Aorta (tissue), 5 donors: ENCODE measurements around the gene MFAP3L. TPM values are rescaled to one million over a fixed set of nuclear protein-coding genes. Genes with fewer than 3 reads are reported as not detected.

ENCODE experiments used
- ATAC-seq: fragments of 200-7000 bp; cut with Tn5 transposase; one replicate; pipeline ENCODE4 v1.9.1; 2022; ENCODE audit warnings: moderate library complexity; ENCODE audit not compliant: low FRiP score
- DNase-seq, 2 donors: peaks; one replicate each; pipeline ENCODE4 v3.0.0-alpha.2; 2020
- H3K27ac ChIP-seq, 2 donors: one replicate each; pipeline ENCODE4 v1.5.1; 2013; ENCODE audit warnings: low read length in 2 of 2, mild to moderate bottlenecking in 2 of 2, moderate library complexity in 2 of 2, control low read depth in 1 of 2, inconsistent platforms in 1 of 2, low read depth in 1 of 2
- H3K27me3 ChIP-seq, 2 donors: one replicate each; pipeline ENCODE4 v1.6.1; 2013; ENCODE audit warnings: control low read depth in 1 of 2, low read length in 1 of 2, mild to moderate bottlenecking in 1 of 2, moderate library complexity in 1 of 2; ENCODE audit not compliant: insufficient read depth in 2 of 2, control insufficient read depth in 1 of 2
- H3K36me3 ChIP-seq, 2 donors: one replicate each; pipeline ENCODE4 v1.6.1; 2013; ENCODE audit warnings: control low read depth in 1 of 2, low read length in 1 of 2, mild to moderate bottlenecking in 1 of 2; ENCODE audit not compliant: insufficient read depth in 2 of 2, control insufficient read depth in 1 of 2
- H3K4me1 ChIP-seq, 2 donors: one replicate each; pipeline ENCODE4 v1.6.1; 2013; ENCODE audit warnings: low read length in 2 of 2, control low read depth in 1 of 2, mild to moderate bottlenecking in 1 of 2, moderate library complexity in 1 of 2; ENCODE audit not compliant: insufficient read depth in 2 of 2, control insufficient read depth in 1 of 2
- H3K4me3 ChIP-seq, 2 donors: one replicate each; pipeline ENCODE4 v1.5.1; 2013; ENCODE audit warnings: low read length in 2 of 2, control low read depth in 1 of 2, mild to moderate bottlenecking in 1 of 2
- H3K9me3 ChIP-seq: one replicate; pipeline ENCODE4 v1.6.1; 2013; ENCODE audit warnings: mild to moderate bottlenecking, low read length; ENCODE audit not compliant: control insufficient read depth
- WGBS, 2 donors: extraction: QIAGEN DNeasy Blood & Tissue Kit; methylation state at CpG; one replicate each; pipeline ENCODE4 v1.1.7; 2013; 5-methylcytosine and 5-hydroxymethylcytosine counted together
- intact Hi-C, 2 donors: fragments of 100-400 bp; cut with DNase I; formaldehyde crosslinking; loops; one replicate each; pipeline versions ENCODE4 v1.14.2 to v1.15.0; 2022
- polyA plus RNA-seq, 2 donors: library from polyadenylated mRNA; stranded (reverse); fragments of 200-250 nt; gene quantifications; one replicate each; pipeline ENCODE4 v1.2.3, GENCODE V29; 2013
- total RNA-seq, 2 donors: library from RNA; stranded (reverse); fragmentation: NEBNext Ultra II Directional; extraction: Animal tissue kit (Norgen Biotek cat#: 25700); gene quantifications; one replicate each; pipeline ENCODE4 v1.2.1, GENCODE V29; 2021
- donor health status: healthy with polysubstance abuse.
- donor health status: Bipolar disorder and iron deficiency.
- donor health status: DM: no; HTN: no; CAD: no.
- donor health status: DM: no; HTN: no; CAD: no.
- donor health status: DM: yes; HTN: yes; CAD: no.

Gene MFAP3L
- total and polyA plus RNA-seq, 4 donors = 1.9 to 12.4 (median 7.0) TPM

DNA sequence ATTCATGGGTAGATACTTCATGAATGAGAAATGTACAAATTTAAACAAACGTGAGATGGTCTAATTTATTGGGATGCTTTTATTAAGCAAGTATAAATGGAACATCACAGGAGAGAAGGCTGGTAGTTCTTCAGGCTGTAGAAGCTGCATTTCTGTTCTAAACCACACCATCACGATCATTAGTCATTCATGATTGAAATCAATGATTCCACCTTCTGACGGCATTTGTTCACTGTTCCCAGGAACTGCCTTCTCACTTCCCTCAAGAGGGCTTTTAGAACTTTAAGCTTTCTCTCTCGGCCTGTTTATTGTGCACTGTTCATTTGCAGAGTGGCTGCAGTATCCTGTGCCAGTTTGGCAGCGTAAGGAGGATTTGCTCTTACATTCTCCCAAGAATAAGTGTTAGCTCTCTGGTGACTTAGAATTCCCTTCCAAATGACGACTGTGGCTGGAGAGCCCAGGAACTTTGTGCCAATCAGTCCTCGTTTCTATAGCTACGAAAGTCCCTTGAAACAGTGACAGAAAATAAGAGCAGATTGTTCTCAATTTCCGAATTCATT lies 54.7 kb downstream of the MFAP3L start:
- peak overlapping the region; percentile 8 to 36 for H3K27ac ChIP-seq
- no peak overlapping the region for H3K4me3 ChIP-seq
- 3 to 6% methylated on average over 9 of the region's 9 CpGs for WGBS, 2 donors
- intact Hi-C loops = no loop called here
- peaks cover 0 to 4% of the 10 kb centered on the region in 2 donors for H3K4me1 ChIP-seq
- no peaks in the 10 kb centered on the region for H3K9me3 ChIP-seq
- no peaks in the 10 kb centered on the region for H3K27me3 ChIP-seq
- DNase-seq (no peak), ATAC-seq (peak; percentile 58)
- H3K36me3 ChIP-seq = no peaks in the 10 kb centered on the region

GRCh38 chr4:169968999-169969398 lies 57.2 kb downstream of the MFAP3L start:
- no peak for ATAC-seq
- Histone ChIP-seq H3K9me3 (no peaks in the 10 kb centered on the region), H3K27me3 (no peaks in the 10 kb centered on the region), H3K4me3 (no peak overlapping the region), H3K36me3 (no peaks in the 10 kb centered on the region), H3K4me1 (peaks cover 0 to 7% of the 10 kb centered on the region in 2 donors), H3K27ac (no peak overlapping the region)
- 2 to 10% methylated on average over 2 of the region's 2 CpGs for WGBS, 2 donors
- intact Hi-C loops = loop anchor here in 1 of 2 donors (5.0 kb wide), 1 partner anchor 58 kb away; the partner anchor contains the start of gene MFAP3L
- DNase-seq = no peak

GRCh38 chr4:169963998-169964397 lies 62.2 kb downstream of the MFAP3L start:
- intact Hi-C loops = loop anchor here (2.0 to 5.0 kb wide), 2 partner anchors 41 to 63 kb away; partner anchors contain the start of gene MFAP3L (in 1 of the 2)
- H3K9me3 ChIP-seq = no peaks in the 10 kb centered on the region

DNA sequence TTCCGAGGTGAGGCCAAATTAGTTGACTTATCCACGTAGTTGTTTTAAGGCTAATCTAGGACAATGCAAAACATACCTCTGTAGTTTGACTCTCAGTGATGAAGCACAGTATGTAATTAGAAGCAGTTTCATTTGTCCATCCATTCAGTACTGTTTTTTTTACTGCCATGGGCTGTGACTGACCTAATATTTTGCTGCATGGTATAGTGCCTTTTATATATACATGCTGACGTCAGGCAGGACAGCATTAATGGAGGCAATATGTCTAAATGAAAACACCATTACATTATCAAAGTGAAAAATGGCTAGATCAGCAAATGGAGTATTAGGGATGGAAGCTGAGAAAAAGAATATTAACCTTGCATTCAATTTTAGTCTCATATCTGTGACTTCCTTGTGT lies 66.9 kb downstream of the MFAP3L start:
- H3K9me3 ChIP-seq = no peaks in the 10 kb centered on the region
- ATAC-seq = no peak
- intact Hi-C loops = no loop called here
- H3K27me3 ChIP-seq = no peaks in the 10 kb centered on the region
- H3K4me3 ChIP-seq = no peak overlapping the region
- 78 to 79% methylated on average over 3 of the region's 3 CpGs for WGBS, 2 donors
- no peak for DNase-seq
- no peaks in the 10 kb centered on the region for H3K36me3 ChIP-seq
- H3K27ac ChIP-seq = no peak overlapping the region
- H3K4me1 ChIP-seq = peaks cover 4 to 7% of the 10 kb centered on the region in 2 donors

More at GRCh38 chr4:169963998-169964397, 62.2 kb downstream of the MFAP3L start:
- Histone ChIP-seq H3K36me3 (no peaks in the 10 kb centered on the region), H3K4me3 (no peak overlapping the region), H3K4me1 (peaks cover 2 to 10% of the 10 kb centered on the region in 2 donors), H3K27me3 (no peaks in the 10 kb centered on the region), H3K27ac (no peak overlapping the region)
- no peak for DNase-seq
- 0 to 2% methylated on average over 1 of the region's 1 CpG for WGBS, 2 donors
- ATAC-seq = peak; percentile 48

DNA sequence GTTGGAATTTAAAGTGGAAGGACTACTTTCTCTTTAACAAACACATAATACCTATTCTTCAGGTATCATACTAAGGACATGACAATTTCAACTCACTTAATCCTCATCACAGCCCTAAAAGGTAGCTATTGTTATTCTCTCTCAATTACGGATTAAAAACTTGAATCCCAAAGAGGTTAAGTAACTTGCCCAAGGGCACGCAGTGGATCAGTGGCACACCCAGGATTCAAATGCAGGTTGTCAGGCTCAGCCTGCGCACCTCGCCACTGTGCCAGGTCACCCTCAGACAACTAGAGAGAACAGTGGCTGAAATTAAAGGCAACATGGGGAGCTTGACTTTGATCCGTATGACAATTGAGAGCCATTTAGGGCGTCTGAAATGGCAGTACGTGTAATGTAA lies 67.6 kb downstream of the MFAP3L start:
- ATAC-seq = no peak
- Histone ChIP-seq H3K4me1 (peaks cover 4 to 5% of the 10 kb centered on the region in 2 donors), H3K9me3 (no peaks in the 10 kb centered on the region), H3K36me3 (no peaks in the 10 kb centered on the region), H3K4me3 (no peak overlapping the region), H3K27me3 (no peaks in the 10 kb centered on the region), H3K27ac (no peak overlapping the region)
- WGBS, 2 donors = 95 to 97% methylated on average over 7 of the region's 7 CpGs
- DNase-seq = no peak
- intact Hi-C loops = no loop called here

GRCh38 chr4:169957785-169958184 lies 68.4 kb downstream of the MFAP3L start:
- H3K27ac ChIP-seq = no peak overlapping the region
- ATAC-seq = no peak
- no peak for DNase-seq
- no peaks in the 10 kb centered on the region for H3K9me3 ChIP-seq
- WGBS, 2 donors = 95 to 96% methylated on average over 3 of the region's 3 CpGs
- intact Hi-C loops = no loop called here
- no peaks in the 10 kb centered on the region for H3K27me3 ChIP-seq
- H3K4me3 ChIP-seq = no peak overlapping the region
- H3K4me1 ChIP-seq = peaks cover 0 to 4% of the 10 kb centered on the region in 2 donors
- no peaks in the 10 kb centered on the region for H3K36me3 ChIP-seq

- H3K4me1 ChIP-seq = peaks cover 0 to 4% of the 10 kb centered on the region in 2 donors
- no peaks in the 10 kb centered on the region for H3K27me3 ChIP-seq
- ATAC-seq (no peak), DNase-seq (no peak)
- intact Hi-C loops = no loop called here
- H3K27ac ChIP-seq = no peak overlapping the region
- H3K36me3 ChIP-seq = no peaks in the 10 kb centered on the region
- 30 to 36% methylated on average over 5 of the region's 5 CpGs for WGBS, 2 donors
- H3K9me3 ChIP-seq = no peaks in the 10 kb centered on the region
- H3K4me3 ChIP-seq = no peak overlapping the region
These were observed 69.9 kb downstream of the MFAP3L start for GRCh38 chr4:169956091-169956843.

DNA sequence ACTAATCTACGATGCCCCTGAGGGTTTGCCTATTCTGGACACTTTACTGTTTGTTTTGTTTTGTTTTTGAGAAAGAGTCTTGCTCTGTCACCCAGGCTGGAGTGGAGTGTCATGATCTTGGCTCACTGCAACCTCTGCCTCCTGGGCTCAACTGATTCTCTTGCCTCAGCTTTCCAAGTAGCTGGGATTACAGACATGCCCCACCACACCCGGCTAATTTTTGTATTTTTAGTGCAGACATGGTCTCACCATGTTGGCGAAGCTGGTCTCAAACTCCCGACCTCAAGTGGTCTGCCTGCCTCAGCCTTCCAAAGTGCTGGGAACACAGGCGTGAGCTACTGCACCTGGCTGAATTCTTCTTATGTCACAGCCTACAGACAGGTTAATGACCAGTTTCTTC lies 70.7 kb downstream of the MFAP3L start:
- no peak for DNase-seq
- no peak overlapping the region for H3K4me3 ChIP-seq
- H3K27me3 ChIP-seq = no peaks in the 10 kb centered on the region
- peaks cover 0 to 2% of the 10 kb centered on the region in 2 donors for H3K4me1 ChIP-seq
- ATAC-seq = no peak
- no peak overlapping the region for H3K27ac ChIP-seq
- H3K9me3 ChIP-seq = no peaks in the 10 kb centered on the region
- H3K36me3 ChIP-seq = no peaks in the 10 kb centered on the region
- intact Hi-C loops = no loop called here
- 47 to 59% methylated on average over 5 of the region's 5 CpGs for WGBS, 2 donors
